ENCODE measurements around the gene RNF150.

RNF150 gene

GRCh38 chr4:140871368-140871767 is 261.9 kb downstream of the RNF150 start:
- TF ChIP-seq CTCF (IDR thresholded peaks at IDR 0.05; ENCODE audit: borderline replicate concordance, insufficient read depth, low read depth, low read length), result no peak
- no peak overlapping the region for H3K4me3 ChIP-seq (ENCODE audit: low read depth, low read length)

- no peak overlapping the region for H3K4me3 ChIP-seq (ENCODE audit: low read depth, low read length)
- no peak for TF ChIP-seq CTCF (IDR thresholded peaks at IDR 0.05; ENCODE audit: borderline replicate concordance, insufficient read depth, low read depth, low read length)
Measured at GRCh38 chr4:140870427-140870826, 262.8 kb downstream of the RNF150 start.

- H3K4me3 ChIP-seq (ENCODE audit: low read depth, low read length), result no peak overlapping the region
- no peak for TF ChIP-seq CTCF (IDR thresholded peaks at IDR 0.05; ENCODE audit: borderline replicate concordance, insufficient read depth, low read depth, low read length)
Measured at GRCh38 chr4:140869446-140869845, 263.8 kb downstream of the RNF150 start.

GRCh38 chr4:140867356-140867755 is 265.9 kb downstream of the RNF150 start:
- no peak overlapping the region for H3K4me3 ChIP-seq (ENCODE audit: low read depth, low read length)
- no peak for TF ChIP-seq CTCF (IDR thresholded peaks at IDR 0.05; ENCODE audit: borderline replicate concordance, insufficient read depth, low read depth, low read length)

- H3K4me3 ChIP-seq (ENCODE audit: low read depth, low read length), result no peak overlapping the region
- no peak for TF ChIP-seq CTCF (IDR thresholded peaks at IDR 0.05; ENCODE audit: borderline replicate concordance, insufficient read depth, low read depth, low read length)
Measured at GRCh38 chr4:140866492-140867005, 266.7 kb downstream of the RNF150 start.

GRCh38 chr4:140865253-140866217 is 267.7 kb downstream of the RNF150 start:
- no peak overlapping the region for H3K4me3 ChIP-seq (ENCODE audit: low read depth, low read length)
- TF ChIP-seq CTCF (IDR thresholded peaks at IDR 0.05; ENCODE audit: borderline replicate concordance, insufficient read depth, low read depth, low read length), result no peak

GRCh38 chr4:140863197-140863596 is 270.1 kb downstream of the RNF150 start:
- H3K4me3 ChIP-seq (ENCODE audit: low read depth, low read length), result no peak overlapping the region
- TF ChIP-seq CTCF (IDR thresholded peaks at IDR 0.05; ENCODE audit: borderline replicate concordance, insufficient read depth, low read depth, low read length), result no peak
